ENCODE data around the gene SEC14L3.

The SEC14L3 gene

DNA sequence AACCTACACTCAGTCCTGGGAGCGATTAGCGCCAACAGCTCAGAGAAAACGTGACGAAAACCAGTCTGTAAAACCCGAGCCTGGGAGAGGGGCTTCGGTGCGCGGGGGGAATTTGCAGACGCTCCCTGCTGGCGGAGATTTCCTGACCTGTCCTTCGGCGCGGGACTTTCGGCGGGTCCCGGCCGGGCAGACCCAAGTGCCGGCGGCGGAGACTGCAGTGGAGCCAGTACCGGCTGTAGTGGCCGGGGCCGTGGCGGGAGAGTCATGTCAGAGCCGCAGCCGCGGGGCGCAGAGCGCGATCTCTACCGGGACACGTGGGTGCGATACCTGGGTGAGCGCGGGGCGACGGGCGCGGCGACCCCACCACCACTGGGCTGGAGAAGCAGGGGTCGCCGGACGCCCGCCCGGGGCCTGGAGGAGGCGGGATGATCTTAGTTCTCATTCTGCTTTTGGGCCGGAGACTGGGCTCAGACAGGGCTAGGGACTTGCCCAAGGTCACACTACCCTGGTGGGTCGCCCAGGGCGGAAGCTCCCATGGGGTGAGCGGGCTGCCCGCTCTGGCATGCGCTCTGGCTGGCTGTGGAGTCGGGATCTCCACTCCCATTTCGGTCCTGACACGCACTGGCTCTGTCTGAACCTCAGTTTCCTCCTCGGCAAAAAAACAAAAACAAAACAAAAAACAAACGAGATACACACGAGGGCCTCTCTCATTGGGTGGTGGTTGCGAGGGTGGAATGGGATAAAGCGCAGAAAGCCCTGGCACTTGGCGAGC is 46.0 kb downstream of the SEC14L3 start, which contains the start of gene MTFP1 (continued):
- no peak for TF ChIP-seq ZNF837 (tag by site-specific recombination; IDR thresholded peaks at IDR 0.05)
- TF ChIP-seq ZNF600 (tag by site-specific recombination; IDR thresholded peaks at IDR 0.05): 0 out of 2 replicates have a peak, but pooled peaks have one; percentile 27
- TF ChIP-seq ZNF701 (tag by site-specific recombination; IDR thresholded peaks at IDR 0.05): no peak
- no peak for TF ChIP-seq ZNF707 (tag by site-specific recombination; IDR thresholded peaks at IDR 0.05)
- TF ChIP-seq ZNF792 (tag by site-specific recombination; IDR thresholded peaks at IDR 0.05): no peak
- no peak for TF ChIP-seq ZFP41 (tag by site-specific recombination; IDR thresholded peaks at IDR 0.05; ENCODE audit: borderline replicate concordance)
- TF ChIP-seq, protein P1, sequence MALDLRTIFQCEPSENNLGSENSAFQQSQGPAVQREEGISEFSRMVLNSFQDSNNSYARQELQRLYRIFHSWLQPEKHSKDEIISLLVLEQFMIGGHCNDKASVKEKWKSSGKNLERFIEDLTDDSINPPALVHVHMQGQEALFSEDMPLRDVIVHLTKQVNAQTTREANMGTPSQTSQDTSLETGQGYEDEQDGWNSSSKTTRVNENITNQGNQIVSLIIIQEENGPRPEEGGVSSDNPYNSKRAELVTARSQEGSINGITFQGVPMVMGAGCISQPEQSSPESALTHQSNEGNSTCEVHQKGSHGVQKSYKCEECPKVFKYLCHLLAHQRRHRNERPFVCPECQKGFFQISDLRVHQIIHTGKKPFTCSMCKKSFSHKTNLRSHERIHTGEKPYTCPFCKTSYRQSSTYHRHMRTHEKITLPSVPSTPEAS (tag by site-specific recombination; IDR thresholded peaks at IDR 0.05): no peak
- TF ChIP-seq SALL2 (tag by site-specific recombination; IDR thresholded peaks at IDR 0.05; ENCODE audit: borderline replicate concordance): no peak
- no peak; the same call in 1 of the 2 replicates for TF ChIP-seq KLF8 (tag by site-specific recombination; IDR thresholded peaks at IDR 0.05)
- TF ChIP-seq, protein P2, sequence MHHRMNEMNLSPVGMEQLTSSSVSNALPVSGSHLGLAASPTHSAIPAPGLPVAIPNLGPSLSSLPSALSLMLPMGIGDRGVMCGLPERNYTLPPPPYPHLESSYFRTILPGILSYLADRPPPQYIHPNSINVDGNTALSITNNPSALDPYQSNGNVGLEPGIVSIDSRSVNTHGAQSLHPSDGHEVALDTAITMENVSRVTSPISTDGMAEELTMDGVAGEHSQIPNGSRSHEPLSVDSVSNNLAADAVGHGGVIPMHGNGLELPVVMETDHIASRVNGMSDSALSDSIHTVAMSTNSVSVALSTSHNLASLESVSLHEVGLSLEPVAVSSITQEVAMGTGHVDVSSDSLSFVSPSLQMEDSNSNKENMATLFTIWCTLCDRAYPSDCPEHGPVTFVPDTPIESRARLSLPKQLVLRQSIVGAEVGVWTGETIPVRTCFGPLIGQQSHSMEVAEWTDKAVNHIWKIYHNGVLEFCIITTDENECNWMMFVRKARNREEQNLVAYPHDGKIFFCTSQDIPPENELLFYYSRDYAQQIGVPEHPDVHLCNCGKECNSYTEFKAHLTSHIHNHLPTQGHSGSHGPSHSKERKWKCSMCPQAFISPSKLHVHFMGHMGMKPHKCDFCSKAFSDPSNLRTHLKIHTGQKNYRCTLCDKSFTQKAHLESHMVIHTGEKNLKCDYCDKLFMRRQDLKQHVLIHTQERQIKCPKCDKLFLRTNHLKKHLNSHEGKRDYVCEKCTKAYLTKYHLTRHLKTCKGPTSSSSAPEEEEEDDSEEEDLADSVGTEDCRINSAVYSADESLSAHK (tag by site-specific recombination; IDR thresholded peaks at IDR 0.05): no peak
- TF ChIP-seq, protein P3, sequence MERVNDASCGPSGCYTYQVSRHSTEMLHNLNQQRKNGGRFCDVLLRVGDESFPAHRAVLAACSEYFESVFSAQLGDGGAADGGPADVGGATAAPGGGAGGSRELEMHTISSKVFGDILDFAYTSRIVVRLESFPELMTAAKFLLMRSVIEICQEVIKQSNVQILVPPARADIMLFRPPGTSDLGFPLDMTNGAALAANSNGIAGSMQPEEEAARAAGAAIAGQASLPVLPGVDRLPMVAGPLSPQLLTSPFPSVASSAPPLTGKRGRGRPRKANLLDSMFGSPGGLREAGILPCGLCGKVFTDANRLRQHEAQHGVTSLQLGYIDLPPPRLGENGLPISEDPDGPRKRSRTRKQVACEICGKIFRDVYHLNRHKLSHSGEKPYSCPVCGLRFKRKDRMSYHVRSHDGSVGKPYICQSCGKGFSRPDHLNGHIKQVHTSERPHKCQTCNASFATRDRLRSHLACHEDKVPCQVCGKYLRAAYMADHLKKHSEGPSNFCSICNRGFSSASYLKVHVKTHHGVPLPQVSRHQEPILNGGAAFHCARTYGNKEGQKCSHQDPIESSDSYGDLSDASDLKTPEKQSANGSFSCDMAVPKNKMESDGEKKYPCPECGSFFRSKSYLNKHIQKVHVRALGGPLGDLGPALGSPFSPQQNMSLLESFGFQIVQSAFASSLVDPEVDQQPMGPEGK (tag by site-specific recombination; IDR thresholded peaks at IDR 0.05): peak; percentile 76
- TF ChIP-seq, protein P4, sequence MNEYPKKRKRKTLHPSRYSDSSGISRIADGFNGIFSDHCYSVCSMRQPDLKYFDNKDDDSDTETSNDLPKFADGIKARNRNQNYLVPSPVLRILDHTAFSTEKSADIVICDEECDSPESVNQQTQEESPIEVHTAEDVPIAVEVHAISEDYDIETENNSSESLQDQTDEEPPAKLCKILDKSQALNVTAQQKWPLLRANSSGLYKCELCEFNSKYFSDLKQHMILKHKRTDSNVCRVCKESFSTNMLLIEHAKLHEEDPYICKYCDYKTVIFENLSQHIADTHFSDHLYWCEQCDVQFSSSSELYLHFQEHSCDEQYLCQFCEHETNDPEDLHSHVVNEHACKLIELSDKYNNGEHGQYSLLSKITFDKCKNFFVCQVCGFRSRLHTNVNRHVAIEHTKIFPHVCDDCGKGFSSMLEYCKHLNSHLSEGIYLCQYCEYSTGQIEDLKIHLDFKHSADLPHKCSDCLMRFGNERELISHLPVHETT (tag by site-specific recombination; IDR thresholded peaks at IDR 0.05): no peak

DNA sequence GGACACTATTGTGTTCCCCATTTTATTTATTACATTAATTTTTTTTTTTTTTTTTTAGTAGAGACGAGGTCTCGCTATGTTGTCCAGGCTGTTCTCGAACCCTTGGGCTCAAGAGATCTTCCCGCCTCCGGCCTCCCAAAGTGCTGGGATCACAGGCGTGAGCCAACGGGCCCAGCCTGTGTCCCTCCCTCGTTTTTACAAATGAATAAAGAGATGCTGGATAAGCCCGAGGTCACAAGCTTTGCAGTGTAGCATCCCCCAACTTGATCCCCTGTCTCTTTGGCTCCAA is 46.5 kb downstream of the SEC14L3 start:
- Histone ChIP-seq H3K9me3 (ENCODE audit: control insufficient read depth, insufficient read depth, low read depth, low read length) (no peaks in the 10 kb centered on the region), H3K36me3 (ENCODE audit: control insufficient read depth in 2 of 2, insufficient read depth in 1 of 2, low read length in 2 of 2) (peaks cover 0 to 31% of the 10 kb centered on the region in 2 experiments; a peak in 1 of 3 replicates), H3K4me1 (ENCODE audit: control insufficient read depth, insufficient read depth, low read length) (peaks cover 27% of the 10 kb centered on the region), H3K4me3 (ENCODE audit: low read depth, low read length) (peak overlapping the region; percentile 74), H3K27ac (ENCODE audit: extremely low read depth, low read depth, low read length) (no peak overlapping the region; the same call in 1 of the 2 replicates)
- TF ChIP-seq ZNF341 (tag by site-specific recombination; IDR thresholded peaks at IDR 0.05; ENCODE audit: low read depth) (peak; percentile 56), ZNF777 (tag by site-specific recombination; IDR thresholded peaks at IDR 0.05; ENCODE audit: borderline replicate concordance) (no peak), ZNF791 (tag by site-specific recombination; IDR thresholded peaks at IDR 0.05) (no peak), KLF16 (tag by site-specific recombination; IDR thresholded peaks at IDR 0.05) (no peak), IKZF3 (tag by site-specific recombination; IDR thresholded peaks at IDR 0.05) (0 out of 2 replicates have a peak, but pooled peaks have one; percentile 19), ZFP3 (tag by site-specific recombination; IDR thresholded peaks at IDR 0.05; ENCODE audit: low read depth) (no peak), MZF1 (tag by site-specific recombination; IDR thresholded peaks at IDR 0.05; ENCODE audit: borderline replicate concordance) (peak; percentile 59; the same call in 1 of the 2 replicates)
- TF ChIP-seq, protein P5, sequence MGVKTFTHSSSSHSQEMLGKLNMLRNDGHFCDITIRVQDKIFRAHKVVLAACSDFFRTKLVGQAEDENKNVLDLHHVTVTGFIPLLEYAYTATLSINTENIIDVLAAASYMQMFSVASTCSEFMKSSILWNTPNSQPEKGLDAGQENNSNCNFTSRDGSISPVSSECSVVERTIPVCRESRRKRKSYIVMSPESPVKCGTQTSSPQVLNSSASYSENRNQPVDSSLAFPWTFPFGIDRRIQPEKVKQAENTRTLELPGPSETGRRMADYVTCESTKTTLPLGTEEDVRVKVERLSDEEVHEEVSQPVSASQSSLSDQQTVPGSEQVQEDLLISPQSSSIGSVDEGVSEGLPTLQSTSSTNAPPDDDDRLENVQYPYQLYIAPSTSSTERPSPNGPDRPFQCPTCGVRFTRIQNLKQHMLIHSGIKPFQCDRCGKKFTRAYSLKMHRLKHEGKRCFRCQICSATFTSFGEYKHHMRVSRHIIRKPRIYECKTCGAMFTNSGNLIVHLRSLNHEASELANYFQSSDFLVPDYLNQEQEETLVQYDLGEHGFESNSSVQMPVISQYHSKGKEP (tag by site-specific recombination; IDR thresholded peaks at IDR 0.05): no peak
- ChIA-PET CTCF (interaction anchor here (0.7 to 7.6 kb wide), 7 partner anchors 13 to 164 kb away, joined by 3 to 71 read pairs (median 8); no protein-coding TSS in a partner anchor), POLR2A (interaction anchor here (0.6 to 6.0 kb wide), 8 partner anchors 9 to 658 kb away, joined by 3 to 86 read pairs (median 10); partner anchors contain the start of genes CCDC157, SEC14L2, SF3A1 and UQCR10)
